HG03354 (cell line): ENCODE measurements around the gene ZNF146.
"Not testable (repeated sequence)": the region's sequence is repeated elsewhere in the genome, so short reads cannot be mapped to it uniquely, and the experiment has no call there.

Source experiments
- ATAC-seq: cut with Tn5 transposase; IDR thresholded peaks from one replicate; pipeline ENCODE4 v1.9.1; 2021; ENCODE audit warnings: mild to moderate bottlenecking; ENCODE audit not compliant: unreplicated experiment, poor library complexity, severe bottlenecking

ZNF146 gene

GRCh38 chr19:36225219-36225892, 10.4 kb downstream of the ZNF146 start:
- no peak for ATAC-seq

GRCh38 chr19:36233626-36234025, 18.7 kb downstream of the ZNF146 start:
- not testable (repeated sequence) for ATAC-seq

- ATAC-seq: no peak
Observed at GRCh38 chr19:36236304-36236945, 21.5 kb downstream of the ZNF146 start.

GRCh38 chr19:36236946-36237310, 22.0 kb downstream of the ZNF146 start:
- no peak for ATAC-seq

GRCh38 chr19:36244066-36244465, 29.2 kb downstream of the ZNF146 start:
- ATAC-seq: no peak

GRCh38 chr19:36245210-36246005, 30.5 kb downstream of the ZNF146 start:
- ATAC-seq: no peak

- ATAC-seq: no peak
Observed at GRCh38 chr19:36246006-36246481, 31.1 kb downstream of the ZNF146 start.

GRCh38 chr19:36252047-36252446, 37.1 kb downstream of the ZNF146 start:
- ATAC-seq: no peak

- ATAC-seq: no peak
Observed at GRCh38 chr19:36254848-36255247, 39.9 kb downstream of the ZNF146 start.

GRCh38 chr19:36255316-36255715, 40.4 kb downstream of the ZNF146 start:
- ATAC-seq: no peak

- ATAC-seq: no peak
Observed at GRCh38 chr19:36256064-36256463, 41.2 kb downstream of the ZNF146 start.

- ATAC-seq: no peak
Observed at GRCh38 chr19:36256853-36257519, 42.1 kb downstream of the ZNF146 start.

- ATAC-seq: no peak
Observed at GRCh38 chr19:36257520-36257876, 42.6 kb downstream of the ZNF146 start.

GRCh38 chr19:36258028-36258875, 43.3 kb downstream of the ZNF146 start:
- ATAC-seq: no peak

- ATAC-seq: no peak
Observed at GRCh38 chr19:36259211-36259610, 44.3 kb downstream of the ZNF146 start.

- no peak for ATAC-seq
Observed at GRCh38 chr19:36265064-36265463, 50.2 kb downstream of the ZNF146 start.

GRCh38 chr19:36265856-36266374, 51.0 kb downstream of the ZNF146 start:
- no peak for ATAC-seq

- no peak for ATAC-seq
Observed at GRCh38 chr19:36266375-36266961, 51.6 kb downstream of the ZNF146 start.
